Activated CD8-positive, alpha-beta T cell treated with anti-CD3 and anti-CD28 coated beads for 36 hours (primary cell): ENCODE results near the gene NPM3. TPM values are rescaled to one million over a fixed set of nuclear protein-coding genes. Genes with fewer than 3 reads are reported as not detected.

Source experiments
- ATAC-seq: fragments of 200-7000 bp; cut with Tn5 transposase; one replicate; pipeline ENCODE4 v1.10.0; 2021; ENCODE audit warnings: mild to moderate bottlenecking, moderate library complexity
- CTCF ChIA-PET: fragments of 350-600 bp; sonication (Branson Sonifier 250); formaldehyde crosslinking; loops from one replicate; lab custom pipeline; 2021; ENCODE audit warnings: antibody characterized with exemption; lab: Charles Lee
- POLR2A ChIA-PET: fragments of 350-600 bp; sonication (Branson Sonifier 250); formaldehyde crosslinking; loops from one replicate; lab custom pipeline; 2021; ENCODE audit warnings: antibody characterized with exemption; lab: Charles Lee
- DNase-seq: peaks from one replicate; pipeline ENCODE4 v3.0.0-alpha.2; 2020
- H3K27ac Mint-ChIP-seq: one replicate; pipeline ENCODE4 v1.8.0; 2021; ENCODE audit warnings: mild to moderate bottlenecking, mixed read lengths
- H3K27me3 Mint-ChIP-seq: one replicate; pipeline ENCODE4 v1.8.0; 2021; ENCODE audit warnings: mixed read lengths
- H3K36me3 Mint-ChIP-seq: one replicate; pipeline ENCODE4 v1.8.0; 2021; ENCODE audit warnings: low read depth, mixed read lengths
- H3K4me1 Mint-ChIP-seq: one replicate; pipeline ENCODE4 v1.8.0; 2021; ENCODE audit warnings: low read depth, mixed read lengths
- H3K4me3 Mint-ChIP-seq: one replicate; pipeline ENCODE4 v1.8.0; 2021; ENCODE audit warnings: mild to moderate bottlenecking, moderate library complexity, mixed read lengths
- H3K9me3 Mint-ChIP-seq: one replicate; pipeline ENCODE4 v1.8.0; 2021; ENCODE audit warnings: mixed read lengths
- intact Hi-C: fragments of 100-400 bp; cut with micrococcal nuclease; formaldehyde crosslinking; loops from one replicate; pipeline ENCODE4 v1.10.0; 2022
- total RNA-seq, 2 experiments: library from RNA; stranded (reverse); gene quantifications; one replicate each; pipeline ENCODE4 v1.2.3, GENCODE V29; 2021
- TF ChIP-seq, protein P1 (sequence below): fragments of 200-600 bp; IDR thresholded peaks from one replicate; pipeline ENCODE4 v1.8.0; 2022; ENCODE audit warnings: antibody characterized with exemption, mild to moderate bottlenecking

Gene NPM3
- total RNA-seq, 2 experiments from 2014 or later: 235 to 264 TPM

DNA sequence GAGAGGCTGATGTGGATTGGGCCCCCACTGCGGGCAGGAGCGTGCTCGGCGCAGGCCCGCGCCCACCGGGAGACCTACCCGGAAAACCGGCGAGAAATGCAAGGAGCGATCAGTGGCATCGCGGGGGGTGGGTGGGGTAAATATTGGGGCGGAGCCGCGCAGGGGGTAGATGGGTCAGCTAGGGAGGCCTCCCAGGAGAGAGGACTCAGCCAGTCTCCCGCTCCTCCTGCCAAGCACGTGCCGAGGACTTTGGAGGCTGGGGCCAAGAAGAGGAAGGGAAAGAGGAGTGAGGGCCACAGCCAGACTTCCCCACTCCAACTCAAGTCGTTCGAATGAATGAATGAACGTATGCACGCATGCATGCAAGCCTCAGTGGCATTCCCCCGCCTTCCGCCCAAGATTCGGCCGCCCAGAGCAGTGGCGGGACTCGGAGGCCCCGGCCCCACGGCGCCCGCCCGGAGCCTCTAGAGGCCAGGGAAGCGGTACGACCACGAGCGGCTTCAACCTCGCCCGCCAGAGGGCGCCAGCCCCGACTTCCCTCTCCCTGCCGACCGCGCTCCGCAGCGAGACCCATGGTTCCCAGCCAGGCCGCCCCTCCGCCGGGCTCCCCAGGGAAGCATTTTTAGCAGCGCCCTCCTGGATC lies 3.6 kb downstream of the NPM3 start:
- ChIA-PET CTCF (interaction anchor here (0.9 to 7.4 kb wide), 13 partner anchors 8 to 244 kb away, joined by 3 to 180 read pairs (median 5); no protein-coding TSS in a partner anchor), POLR2A (interaction anchor here (1.3 to 1.6 kb wide), 2 partner anchors 174 to 192 kb away, joined by 3 read pairs; partner anchors contain the start of gene POLL)
- Mint-ChIP-seq H3K36me3 (peaks cover 51% of the 10 kb centered on the region), H3K4me1 (peaks cover 33% of the 10 kb centered on the region), H3K27ac (no peak overlapping the region), H3K9me3 (no peaks in the 10 kb centered on the region), H3K27me3 (peaks cover 26% of the 10 kb centered on the region), H3K4me3 (peak overlapping the region; percentile 94)
- TF ChIP-seq, protein P1, sequence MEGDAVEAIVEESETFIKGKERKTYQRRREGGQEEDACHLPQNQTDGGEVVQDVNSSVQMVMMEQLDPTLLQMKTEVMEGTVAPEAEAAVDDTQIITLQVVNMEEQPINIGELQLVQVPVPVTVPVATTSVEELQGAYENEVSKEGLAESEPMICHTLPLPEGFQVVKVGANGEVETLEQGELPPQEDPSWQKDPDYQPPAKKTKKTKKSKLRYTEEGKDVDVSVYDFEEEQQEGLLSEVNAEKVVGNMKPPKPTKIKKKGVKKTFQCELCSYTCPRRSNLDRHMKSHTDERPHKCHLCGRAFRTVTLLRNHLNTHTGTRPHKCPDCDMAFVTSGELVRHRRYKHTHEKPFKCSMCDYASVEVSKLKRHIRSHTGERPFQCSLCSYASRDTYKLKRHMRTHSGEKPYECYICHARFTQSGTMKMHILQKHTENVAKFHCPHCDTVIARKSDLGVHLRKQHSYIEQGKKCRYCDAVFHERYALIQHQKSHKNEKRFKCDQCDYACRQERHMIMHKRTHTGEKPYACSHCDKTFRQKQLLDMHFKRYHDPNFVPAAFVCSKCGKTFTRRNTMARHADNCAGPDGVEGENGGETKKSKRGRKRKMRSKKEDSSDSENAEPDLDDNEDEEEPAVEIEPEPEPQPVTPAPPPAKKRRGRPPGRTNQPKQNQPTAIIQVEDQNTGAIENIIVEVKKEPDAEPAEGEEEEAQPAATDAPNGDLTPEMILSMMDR: peak; percentile 91
- ATAC-seq (peak; percentile 51), DNase-seq (peak; percentile 90)
- intact Hi-C loops: loop anchor here (2.0 to 5.0 kb wide), 2 partner anchors 38 to 177 kb away; partner anchors contain the start of gene OGA

DNA sequence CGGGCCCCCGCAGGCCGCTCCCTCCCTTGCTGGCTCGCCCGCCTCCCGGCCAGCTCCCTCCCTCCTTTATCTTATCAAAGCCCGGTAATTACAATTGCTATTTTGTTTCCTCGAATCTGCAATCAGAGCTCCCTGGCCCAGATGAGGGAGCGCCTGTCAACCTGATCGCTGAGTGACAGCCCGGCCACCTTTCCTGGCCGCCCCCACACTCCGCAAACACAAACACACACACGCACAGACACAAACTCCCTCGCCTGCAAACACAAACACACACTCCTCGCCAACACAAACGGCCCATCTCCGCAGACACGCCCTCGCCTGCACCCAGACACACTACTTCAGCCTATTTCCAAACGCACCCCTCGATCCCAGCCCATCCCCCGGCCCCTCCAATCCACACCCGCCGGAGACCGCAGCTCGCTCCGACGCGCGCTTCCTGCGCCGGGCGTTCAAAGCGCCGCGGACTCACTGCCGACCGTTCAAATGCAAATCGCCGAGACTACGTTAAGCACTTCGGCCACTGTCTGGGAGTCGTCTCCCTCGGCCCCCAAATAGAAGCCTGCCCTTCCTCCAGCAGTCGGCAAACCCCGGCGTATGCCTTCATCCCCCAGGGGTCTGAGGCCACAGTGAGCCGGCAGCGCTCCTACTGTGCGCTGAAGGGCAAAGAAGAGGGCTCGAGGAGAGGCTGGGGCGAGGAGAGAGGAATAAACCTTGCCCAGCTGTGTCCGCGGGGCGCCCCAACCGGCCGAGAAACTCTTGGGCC lies 4.3 kb downstream of the NPM3 start:
- no peak for ATAC-seq

DNA sequence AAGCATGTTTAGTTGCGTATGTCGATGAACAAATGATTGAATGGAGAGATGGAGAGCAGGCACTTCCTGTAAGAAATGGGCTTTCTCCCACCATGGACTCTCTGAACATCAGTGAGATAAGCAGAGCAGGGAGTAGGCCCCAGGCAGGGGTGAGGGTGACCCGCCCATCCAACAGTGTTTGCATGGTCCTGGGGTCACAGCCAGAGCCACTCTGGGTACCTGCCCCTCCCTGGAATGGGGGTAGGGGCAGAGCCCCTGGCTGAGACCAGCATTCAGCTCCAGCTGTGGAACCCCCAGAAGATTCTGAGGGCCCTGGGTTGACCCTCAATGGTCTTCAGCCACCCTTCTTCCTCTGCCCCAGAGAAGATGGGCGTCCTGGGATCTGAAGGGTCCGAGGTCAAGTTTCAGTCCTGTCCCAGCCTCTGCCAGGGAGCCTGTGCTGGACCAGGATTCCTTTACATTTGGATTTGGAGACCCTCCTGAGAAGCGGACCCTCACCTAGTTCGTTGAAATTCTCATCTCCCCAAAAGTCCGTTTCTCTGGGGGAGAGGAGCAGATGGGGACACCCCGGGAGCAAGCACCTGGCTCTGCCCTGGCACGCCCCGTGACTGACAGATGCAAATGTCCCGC lies 5.0 kb downstream of the NPM3 start:
- Mint-ChIP-seq H3K4me3 (peak overlapping the region; percentile 94), H3K27me3 (peaks cover 40% of the 10 kb centered on the region), H3K36me3 (peaks cover 46% of the 10 kb centered on the region), H3K4me1 (peaks cover 33% of the 10 kb centered on the region), H3K9me3 (no peaks in the 10 kb centered on the region), H3K27ac (no peak overlapping the region)
- intact Hi-C loops: no loop called here
- no peak for DNase-seq
- TF ChIP-seq, protein P1: no peak
- no peak for ATAC-seq
- ChIA-PET POLR2A (interaction anchor here (1.0 to 1.3 kb wide), 3 partner anchors 88 to 172 kb away, joined by 3 read pairs; no protein-coding TSS in a partner anchor), CTCF (interaction anchor here (0.9 to 7.4 kb wide), 5 partner anchors 17 to 182 kb away, joined by 3 to 180 read pairs (median 4); no protein-coding TSS in a partner anchor)

More for the DNA sequence above, 4.3 kb downstream of the NPM3 start:
- CTCF ChIA-PET: interaction anchor here (0.9 to 7.4 kb wide), 5 partner anchors 16 to 182 kb away, joined by 3 to 180 read pairs (median 4); no protein-coding TSS in a partner anchor
- intact Hi-C loops: no loop called here
- Mint-ChIP-seq H3K4me3 (peak overlapping the region; percentile 94), H3K27ac (no peak overlapping the region), H3K9me3 (no peaks in the 10 kb centered on the region), H3K4me1 (peaks cover 31% of the 10 kb centered on the region), H3K36me3 (peaks cover 47% of the 10 kb centered on the region), H3K27me3 (peaks cover 33% of the 10 kb centered on the region)
- POLR2A ChIA-PET: interaction anchor here (1.0 to 1.3 kb wide), 3 partner anchors 88 to 173 kb away, joined by 3 read pairs; no protein-coding TSS in a partner anchor
- peak; percentile 43 for DNase-seq
- TF ChIP-seq, protein P1: no peak

DNA sequence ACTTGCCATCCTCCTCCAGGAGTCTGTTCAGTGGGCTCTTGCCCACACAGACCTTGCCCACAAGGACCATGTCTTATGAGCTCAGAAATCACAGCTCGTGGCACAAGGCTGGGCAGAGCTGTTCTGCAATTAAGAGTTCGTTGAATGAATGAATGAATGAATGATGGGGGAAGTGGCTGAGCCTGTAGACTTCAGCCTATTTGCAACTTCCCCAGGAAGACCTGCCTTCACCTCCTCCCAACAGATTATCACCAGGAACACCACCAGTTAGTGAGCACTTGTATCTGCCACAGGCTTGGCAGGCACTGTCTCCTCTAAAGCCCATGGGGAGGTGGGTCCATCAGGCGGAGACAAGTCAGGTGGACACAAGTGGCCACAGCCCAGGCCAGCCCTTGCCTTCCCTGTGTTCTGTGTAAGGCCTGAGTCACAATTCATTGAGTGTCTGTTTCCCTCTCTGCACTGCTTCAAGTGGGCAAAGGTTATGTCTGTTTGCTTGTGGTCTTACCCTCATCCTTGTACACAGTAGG lies 5.6 kb downstream of the NPM3 start:
- POLR2A ChIA-PET: no interaction called here
- TF ChIP-seq, protein P1: no peak
- H3K4me1 Mint-ChIP-seq: peaks cover 33% of the 10 kb centered on the region
- CTCF ChIA-PET: interaction anchor here (1.4 kb wide), 1 partner anchor 175 kb away, joined by 3 read pairs; no protein-coding TSS in a partner anchor
- peaks cover 40% of the 10 kb centered on the region for H3K36me3 Mint-ChIP-seq
- H3K27me3 Mint-ChIP-seq: peaks cover 46% of the 10 kb centered on the region
- no peaks in the 10 kb centered on the region for H3K9me3 Mint-ChIP-seq
- intact Hi-C loops: no loop called here
- H3K27ac Mint-ChIP-seq: no peak overlapping the region
- ATAC-seq: no peak
- no peak overlapping the region for H3K4me3 Mint-ChIP-seq
- DNase-seq: no peak
